ENCODE results near the gene KCTD10.

Gene KCTD10, protein sequence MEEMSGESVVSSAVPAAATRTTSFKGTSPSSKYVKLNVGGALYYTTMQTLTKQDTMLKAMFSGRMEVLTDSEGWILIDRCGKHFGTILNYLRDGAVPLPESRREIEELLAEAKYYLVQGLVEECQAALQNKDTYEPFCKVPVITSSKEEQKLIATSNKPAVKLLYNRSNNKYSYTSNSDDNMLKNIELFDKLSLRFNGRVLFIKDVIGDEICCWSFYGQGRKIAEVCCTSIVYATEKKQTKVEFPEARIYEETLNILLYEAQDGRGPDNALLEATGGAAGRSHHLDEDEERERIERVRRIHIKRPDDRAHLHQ

DNA sequence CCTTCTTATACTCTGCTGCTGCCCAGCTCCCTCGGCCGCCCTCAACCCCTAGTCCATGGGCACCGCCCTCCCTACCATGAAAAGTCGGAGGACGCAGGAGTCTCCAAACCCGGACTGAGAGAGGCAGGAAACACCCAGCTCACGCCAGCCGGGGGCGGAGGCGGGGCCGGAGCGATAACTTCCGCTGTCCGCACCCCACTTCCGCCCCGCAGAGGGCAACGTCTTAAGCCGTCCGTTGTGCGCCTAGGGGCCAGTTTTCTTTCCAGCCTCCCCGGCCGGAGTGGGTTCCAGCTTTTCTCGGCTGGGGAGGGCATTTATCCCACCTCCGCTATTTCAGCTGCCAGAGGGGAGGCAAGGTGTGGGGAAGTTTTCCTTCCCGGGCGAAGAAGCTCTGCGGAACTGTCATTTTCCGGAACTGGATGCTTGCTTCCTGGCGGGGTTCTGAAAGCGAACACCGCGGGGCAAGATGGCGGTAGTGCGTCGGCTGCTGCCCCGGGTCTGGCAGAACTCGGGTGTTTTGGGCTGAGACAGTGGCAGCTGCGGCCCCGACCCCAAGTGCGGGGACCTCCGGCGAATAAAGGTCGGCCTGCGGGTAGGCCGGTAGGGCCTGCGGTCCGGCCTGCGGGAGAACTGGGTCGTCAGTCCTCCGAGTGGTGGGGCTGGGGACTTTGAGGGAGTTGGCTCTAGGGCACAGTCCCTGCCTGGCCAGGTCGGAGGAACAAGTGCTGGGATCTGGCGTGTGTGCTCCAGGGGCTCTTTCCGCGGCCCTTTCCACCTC lies at the start of gene KCTD10, which contains the start of gene UBE3B:
Gene KCTD10 (minus strand): TSS at position 116 of the 778 bp plus-strand sequence. CDS start 38 bp downstream, at position 78.
Gene UBE3B (plus strand): TSS at position 450 of the 778 bp plus-strand sequence. CDS start 5,918 bp downstream, outside the sequence.
- in situ Hi-C loops (cut with MboI; ENCODE audit: low sequenced_read_pairs), result no loop called here

DNA sequence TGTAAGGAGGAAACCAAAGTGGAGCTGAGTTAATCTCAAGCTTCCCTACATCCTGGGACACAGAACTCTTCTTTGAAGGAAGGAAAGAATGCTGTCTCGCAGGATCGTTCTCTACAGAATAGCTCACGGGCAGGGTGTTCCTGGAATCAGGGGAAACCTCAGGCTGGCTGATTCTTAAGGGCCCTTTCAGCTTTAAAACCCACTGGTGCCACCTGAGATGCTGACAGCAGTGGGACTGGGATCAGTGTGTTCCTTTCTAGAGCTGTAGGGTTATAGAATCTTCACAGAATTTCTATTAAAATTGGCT lies 48.1 kb upstream of the KCTD10 start:
- in situ Hi-C loops (cut with MboI; ENCODE audit: low sequenced_read_pairs), result no loop called here

DNA sequence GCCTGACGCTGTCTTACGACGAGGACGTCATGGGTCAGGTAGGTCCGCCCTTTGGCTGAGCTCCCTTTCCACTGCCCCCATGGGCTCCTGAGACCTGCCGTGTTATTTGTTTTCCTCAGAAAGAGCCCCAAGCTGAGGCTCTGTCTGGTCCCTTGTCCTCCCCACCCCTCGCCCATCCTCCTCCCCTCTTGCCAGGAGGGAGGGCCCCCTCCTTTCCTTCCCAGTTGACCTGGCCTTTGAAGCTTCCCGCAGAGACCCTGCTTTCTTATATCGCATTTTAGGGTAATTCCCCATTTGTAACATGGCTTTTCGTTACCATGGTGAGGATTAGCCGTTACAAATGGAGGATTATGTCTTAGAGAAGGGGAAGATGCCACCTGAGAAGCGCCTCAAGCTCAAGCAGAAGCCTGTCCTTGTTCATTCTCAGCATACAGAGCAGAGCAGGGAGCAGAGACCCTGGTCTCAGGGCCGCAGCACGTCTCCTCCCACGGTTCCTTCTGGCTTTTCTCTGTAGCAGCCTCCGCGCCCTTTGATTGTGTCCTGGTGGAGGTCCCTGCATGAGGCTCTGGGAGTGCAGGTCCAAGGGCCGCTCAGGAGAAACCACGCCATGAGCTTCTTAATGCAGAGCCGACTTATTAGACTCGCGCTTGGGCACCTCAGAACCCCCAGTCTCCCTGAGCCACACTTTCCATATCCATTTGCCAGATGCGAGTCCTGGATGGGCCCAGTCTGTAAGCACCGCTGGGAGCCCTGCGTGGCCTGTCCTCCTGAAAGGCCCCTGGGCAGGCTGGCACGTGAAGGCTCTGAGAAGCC lies 47.6 kb upstream of the KCTD10 start:
- in situ Hi-C loops (cut with MboI; ENCODE audit: low sequenced_read_pairs), result no loop called here

DNA sequence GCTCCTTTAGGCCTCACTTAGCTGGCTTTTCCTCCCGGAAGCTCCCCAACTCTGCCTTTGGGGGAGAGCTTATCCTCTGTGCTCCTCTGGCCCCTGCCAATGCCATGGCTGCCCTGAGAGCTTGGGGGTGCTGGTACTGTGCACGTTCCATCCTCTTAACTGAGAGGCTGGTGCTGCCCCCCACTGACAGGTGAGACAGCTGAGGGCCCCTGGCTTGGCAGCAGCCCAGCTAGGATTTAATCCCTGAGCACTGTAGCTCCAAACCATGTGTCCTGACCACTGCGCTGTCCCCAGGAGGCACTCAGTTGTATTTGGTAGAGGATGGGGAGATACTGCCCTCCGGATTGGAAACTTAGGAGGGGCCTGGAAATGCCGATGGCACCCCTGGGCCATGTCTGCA lies 46.4 kb upstream of the KCTD10 start:
- in situ Hi-C loops (cut with MboI; ENCODE audit: low sequenced_read_pairs), result no loop called here

DNA sequence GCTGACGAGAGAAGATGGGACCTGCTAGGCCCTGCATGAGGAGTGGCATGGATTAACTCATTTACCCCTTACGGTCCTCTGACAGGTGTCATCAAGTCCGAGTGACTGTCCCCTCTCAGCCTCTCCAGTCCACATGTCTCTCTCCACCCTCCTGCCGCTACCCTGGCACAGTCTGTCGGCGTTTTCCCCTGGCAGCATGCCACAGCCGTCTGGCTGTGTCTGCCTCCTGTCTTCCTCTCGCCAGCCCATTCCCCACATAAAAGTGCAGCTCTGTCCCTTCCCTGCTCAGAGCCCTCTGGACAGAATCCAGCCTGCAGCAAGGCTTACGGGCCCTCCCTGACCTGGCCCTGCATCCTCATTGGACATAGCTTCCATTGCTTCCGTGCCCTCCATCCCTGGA lies 46.0 kb upstream of the KCTD10 start:
- in situ Hi-C loops (cut with MboI; ENCODE audit: low sequenced_read_pairs), result no loop called here

DNA sequence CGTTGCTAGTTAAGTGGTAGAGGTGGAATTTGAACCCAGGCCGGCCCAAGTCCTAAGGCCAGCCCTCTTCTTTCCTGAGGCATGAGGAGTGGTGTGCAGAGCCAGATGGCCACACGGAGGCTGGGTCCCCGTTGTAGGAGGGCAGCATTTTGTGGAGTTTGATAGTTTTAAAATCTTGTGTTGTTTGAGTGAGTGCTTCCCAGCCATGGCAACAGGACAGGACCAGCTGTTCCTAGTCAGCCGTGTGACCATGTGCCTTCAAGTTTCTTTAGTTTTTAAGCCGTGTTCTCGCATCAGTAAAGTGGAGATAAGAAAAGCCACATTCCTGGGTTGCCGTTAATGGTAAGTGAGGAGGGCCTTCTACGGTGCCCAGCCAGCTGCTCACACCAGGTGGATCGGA lies 44.7 kb upstream of the KCTD10 start:
- in situ Hi-C loops (cut with MboI; ENCODE audit: low sequenced_read_pairs), result no loop called here

DNA sequence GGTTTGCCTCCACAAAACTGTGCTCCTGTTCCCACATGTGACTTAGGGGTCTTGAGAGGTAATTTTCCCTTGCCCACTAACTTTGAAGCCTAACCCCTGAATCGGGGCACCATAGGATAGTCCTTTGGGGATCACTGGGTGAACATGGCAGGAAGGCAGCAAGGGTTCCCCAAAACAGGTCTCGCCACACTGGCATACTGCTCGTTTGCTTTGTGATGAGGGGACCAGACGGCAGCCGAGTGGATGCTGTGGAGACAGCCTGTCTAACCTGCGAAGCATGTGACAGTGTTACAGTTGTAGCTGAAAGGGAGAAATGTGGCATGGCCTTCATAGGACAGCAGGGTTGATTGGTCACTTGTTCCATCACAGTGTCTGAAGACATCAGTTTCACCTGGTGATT lies 42.7 kb upstream of the KCTD10 start:
- in situ Hi-C loops (cut with MboI; ENCODE audit: low sequenced_read_pairs), result loop anchor here (10.0 kb wide), 1 partner anchor 255 kb away; no protein-coding TSS in a partner anchor

DNA sequence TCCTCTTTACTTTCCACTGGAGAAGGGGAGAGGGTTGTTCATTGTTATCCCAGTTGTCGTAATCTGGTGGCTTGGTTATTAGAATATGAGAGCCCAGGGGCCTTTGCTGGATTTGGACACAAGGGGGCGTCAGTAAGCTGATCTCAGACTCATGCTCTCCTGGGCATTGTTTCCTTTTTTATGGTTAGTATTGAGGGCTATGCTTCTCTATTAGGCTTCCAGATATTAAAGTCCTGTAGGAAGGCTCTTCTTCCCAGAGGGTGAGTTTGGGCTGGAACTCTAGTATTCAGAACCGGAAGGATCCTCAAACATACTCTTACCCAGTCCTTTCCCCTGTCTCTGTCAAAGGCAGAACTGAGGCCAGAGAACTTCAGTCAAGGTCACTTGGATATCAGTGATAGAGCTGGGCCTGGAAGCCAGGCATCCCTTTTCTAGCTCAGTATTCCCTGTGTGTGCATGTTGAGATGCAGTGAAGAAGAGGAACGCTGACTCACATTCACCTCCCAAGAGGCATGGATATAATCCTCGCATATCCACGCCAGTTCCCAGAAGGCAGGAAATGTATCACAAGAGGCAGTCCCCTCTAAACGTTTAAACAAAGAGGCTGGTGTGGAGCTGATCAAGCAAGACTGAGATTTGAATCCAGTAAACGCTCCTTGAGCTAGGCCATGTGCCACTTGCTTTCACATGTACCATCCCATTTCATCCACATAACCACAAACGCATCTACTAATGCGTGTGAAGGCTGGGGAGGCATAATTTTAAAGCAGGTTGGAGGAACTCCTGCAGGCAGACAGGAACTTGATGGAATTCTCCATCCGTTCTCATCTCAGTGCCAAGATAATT lies 41.9 kb upstream of the KCTD10 start:
- in situ Hi-C loops (cut with MboI; ENCODE audit: low sequenced_read_pairs), result loop anchor here (10.0 kb wide), 1 partner anchor 256 kb away; no protein-coding TSS in a partner anchor

DNA sequence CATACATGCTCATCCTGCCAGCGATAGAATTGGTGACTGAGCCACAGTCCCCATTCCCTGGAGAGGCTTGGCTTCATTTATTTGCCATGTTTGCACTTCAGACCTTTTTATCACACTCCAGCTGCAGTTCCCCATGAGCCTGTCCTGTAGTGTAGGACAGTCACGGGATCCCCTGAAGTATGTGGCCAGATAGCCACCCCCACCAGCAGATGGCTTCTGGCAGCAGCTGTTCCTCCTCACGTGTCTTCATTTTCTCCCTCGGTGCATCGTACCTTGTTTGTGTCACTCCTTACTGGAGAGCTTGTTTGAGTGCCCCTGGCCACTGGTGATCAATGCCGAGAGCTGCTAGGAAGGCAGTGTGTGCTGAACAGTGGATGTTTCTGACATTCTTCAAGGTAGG lies 40.5 kb upstream of the KCTD10 start:
- in situ Hi-C loops (cut with MboI; ENCODE audit: low sequenced_read_pairs), result loop anchor here (10.0 kb wide), 1 partner anchor 257 kb away; no protein-coding TSS in a partner anchor

DNA sequence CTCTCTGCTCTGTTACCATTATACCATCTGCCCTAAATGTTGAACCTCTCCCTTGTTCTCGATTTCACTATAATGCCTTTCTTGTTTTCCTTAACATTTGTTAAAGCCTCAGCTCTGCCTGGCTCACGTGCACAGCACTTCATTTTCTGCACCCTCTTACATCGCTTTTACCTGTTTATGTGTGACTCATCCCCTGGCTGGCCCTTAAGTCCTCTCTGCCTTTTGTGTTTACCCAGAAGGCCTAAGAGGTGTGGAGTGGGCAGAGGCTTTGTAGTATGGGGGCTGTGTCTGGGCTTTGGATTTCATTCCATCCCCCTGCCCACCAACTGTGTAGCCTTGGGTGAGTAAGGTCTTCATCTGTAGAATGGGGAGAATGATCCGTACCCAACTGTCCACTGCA lies 36.9 kb upstream of the KCTD10 start:
- in situ Hi-C loops (cut with MboI; ENCODE audit: low sequenced_read_pairs), result loop anchor here (10.0 kb wide), 1 partner anchor 261 kb away; no protein-coding TSS in a partner anchor

DNA sequence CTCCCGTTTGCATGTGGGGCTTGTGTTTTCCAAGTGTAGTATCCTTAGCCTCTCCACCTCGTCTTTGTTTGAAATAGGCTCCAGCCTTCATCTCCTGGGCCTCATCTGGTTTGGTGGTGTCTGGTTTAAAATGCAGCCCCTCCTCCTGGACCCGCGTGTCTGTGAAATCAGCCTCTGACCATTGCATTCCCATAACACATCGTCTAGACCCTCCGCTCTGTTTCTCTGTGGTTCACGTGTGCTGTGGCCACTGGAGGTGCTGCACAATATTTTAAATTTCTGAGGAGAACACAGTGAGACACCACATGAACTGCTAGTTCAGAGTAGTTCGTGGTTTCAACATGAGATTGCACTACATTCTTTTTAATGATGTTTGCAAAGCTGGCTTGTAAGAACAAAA lies 36.0 kb upstream of the KCTD10 start:
- in situ Hi-C loops (cut with MboI; ENCODE audit: low sequenced_read_pairs), result loop anchor here (10.0 kb wide), 1 partner anchor 262 kb away; no protein-coding TSS in a partner anchor

DNA sequence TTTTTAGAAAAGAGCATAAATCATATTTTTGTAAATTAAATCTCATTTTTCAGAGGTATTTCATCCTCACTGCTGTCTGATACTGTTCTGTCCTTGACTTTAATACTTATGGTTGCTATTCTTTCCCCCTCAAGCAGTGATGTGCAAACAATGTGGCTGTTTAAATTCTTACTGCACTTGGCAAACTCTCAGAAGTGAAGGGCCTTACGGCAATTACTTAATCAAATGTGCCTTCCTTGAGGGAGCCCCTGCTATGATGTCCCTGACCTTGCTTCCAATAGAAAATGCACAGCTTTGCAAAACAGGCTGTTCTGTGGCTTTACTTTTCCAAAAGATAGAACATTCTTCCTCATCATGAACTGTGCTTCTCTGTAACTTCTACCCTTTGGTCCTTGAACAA lies 35.5 kb upstream of the KCTD10 start:
- in situ Hi-C loops (cut with MboI; ENCODE audit: low sequenced_read_pairs), result loop anchor here (10.0 kb wide), 1 partner anchor 262 kb away; no protein-coding TSS in a partner anchor

DNA sequence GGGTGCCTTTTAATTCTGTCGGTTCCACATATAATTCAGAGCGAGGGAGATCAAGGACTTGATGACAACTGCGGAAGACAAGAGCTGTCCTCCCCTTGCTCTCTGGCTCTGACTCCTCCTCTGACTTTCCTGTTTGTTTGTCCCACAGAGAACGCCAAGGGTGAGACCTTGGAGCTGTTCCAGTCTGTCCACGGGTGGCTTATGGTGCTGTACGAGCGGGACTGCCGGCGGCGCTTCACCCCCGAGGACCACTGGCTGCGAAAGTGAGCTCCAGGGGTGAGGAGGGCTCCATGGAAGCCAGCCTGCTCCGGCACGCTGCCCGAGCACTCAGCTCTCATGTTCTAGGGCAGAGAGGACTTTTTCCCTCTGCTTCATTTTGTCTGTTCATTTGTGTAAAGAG lies 33.1 kb upstream of the KCTD10 start:
- in situ Hi-C loops (cut with MboI; ENCODE audit: low sequenced_read_pairs), result loop anchor here (10.0 kb wide), 1 partner anchor 265 kb away; no protein-coding TSS in a partner anchor

DNA sequence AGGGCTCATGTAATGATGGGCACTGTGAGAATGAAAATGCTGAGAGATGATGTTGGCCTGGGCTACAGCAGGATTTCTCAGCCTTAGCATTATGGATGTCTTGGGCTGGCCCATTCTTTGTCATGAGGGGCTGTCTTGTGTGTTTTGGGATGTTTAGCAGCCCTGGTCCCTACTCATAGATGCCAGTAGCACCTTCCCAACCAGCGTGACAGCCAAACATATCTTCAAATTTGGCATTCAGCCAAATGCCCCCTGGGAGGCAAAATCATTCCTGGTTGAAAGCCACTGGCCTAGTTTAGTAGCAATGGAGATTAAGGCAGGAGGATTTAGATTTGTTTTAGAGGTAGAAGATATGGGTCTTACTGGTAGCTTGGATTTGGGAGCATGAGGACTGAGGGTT lies 27.0 kb upstream of the KCTD10 start:
- in situ Hi-C loops (cut with MboI; ENCODE audit: low sequenced_read_pairs), result no loop called here

DNA sequence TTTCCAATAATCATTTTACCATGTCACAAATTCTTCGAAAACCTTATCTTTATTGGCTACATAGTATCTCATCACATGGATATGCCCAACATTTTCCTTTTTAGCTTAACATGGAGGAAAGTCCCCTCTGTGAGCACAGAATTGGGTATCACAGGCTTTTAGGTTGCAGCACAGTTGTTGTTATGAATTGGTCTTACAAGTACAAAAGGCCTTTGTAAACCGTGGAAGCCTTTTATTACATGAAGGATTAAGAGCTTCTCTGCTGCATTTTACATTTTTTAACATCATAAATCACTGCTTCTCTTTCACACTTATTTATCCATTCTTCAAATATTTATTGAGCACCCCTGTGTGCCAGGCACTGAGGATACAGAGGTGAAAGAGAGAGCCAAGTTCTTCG lies 26.5 kb upstream of the KCTD10 start:
- in situ Hi-C loops (cut with MboI; ENCODE audit: low sequenced_read_pairs), result no loop called here

DNA sequence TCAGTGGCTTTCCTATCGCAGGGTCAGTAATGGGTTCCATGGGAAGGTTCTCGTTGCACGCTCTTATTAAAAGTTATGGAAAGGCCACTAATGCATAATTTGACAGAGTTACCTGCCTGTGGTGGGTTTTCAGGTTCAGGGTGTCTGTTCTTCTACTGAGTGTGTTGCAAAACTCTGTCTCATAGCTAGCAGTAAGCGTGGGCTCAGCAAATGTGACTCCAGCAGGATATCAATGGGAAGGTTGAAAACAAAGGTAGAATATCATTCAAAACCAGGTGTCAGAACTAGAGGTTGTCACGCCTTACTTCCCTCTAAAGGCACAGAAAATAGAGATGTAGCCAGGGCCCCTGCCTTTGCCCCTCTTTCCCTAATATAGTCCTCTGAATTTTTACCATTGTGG lies 25.2 kb upstream of the KCTD10 start:
- in situ Hi-C loops (cut with MboI; ENCODE audit: low sequenced_read_pairs), result no loop called here

DNA sequence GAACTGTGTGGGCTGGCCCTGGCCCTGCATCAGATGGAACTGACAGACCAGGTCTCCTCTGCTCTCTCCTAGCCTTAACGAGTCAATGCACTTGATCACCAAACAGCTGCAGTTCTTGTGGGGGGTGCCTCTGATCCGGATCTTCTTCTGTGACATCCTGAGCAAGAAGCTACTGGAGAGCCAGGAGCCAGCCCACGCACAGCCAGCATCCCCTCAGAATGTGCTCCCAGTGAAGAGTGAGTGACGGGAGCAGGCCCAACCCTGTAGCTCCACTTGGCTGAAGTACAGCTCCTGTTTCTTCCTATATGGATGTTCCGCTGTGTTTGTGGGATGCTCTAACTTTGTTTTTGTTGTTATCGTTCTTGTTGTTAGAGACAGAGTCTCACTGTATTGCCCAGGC lies 24.2 kb upstream of the KCTD10 start:
- in situ Hi-C loops (cut with MboI; ENCODE audit: low sequenced_read_pairs), result no loop called here

DNA sequence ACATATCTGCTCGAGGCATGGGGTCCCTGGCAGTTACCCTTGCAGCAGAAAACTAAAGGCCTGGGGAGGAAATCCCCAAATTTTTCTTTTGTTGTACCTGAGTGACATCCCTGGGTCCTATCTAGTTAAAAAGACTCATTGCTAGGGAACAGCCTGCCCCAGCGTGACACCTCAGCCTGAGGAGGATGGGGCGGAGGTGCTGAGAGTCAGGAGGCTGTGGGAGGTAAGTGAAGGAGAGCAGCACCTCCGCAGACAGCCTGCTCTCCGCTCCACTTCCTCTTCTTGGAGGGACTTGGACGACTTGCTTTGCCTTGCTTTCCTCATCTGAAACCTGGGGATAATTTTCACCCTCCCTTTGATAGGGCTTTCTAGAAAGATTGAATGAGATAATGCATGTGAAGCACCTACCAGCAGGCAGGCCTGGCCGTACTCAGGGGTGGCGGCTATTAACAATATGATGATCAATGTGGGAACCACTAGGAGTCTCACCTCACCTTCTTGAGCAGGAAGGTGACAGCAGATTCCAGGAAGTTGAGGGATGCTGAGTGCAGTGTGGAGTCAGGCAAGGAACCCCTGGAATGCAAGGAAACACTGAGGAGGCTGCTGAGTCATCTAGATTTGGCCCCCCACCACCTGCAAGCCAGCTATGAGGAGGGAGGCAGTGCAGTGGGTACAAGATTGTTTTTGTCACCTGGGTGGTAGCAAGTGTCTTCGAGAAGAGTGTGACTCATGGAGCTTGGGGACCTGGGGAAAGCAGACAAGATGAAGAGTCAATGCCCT lies 23.5 kb upstream of the KCTD10 start:
- in situ Hi-C loops (cut with MboI; ENCODE audit: low sequenced_read_pairs), result no loop called here

DNA sequence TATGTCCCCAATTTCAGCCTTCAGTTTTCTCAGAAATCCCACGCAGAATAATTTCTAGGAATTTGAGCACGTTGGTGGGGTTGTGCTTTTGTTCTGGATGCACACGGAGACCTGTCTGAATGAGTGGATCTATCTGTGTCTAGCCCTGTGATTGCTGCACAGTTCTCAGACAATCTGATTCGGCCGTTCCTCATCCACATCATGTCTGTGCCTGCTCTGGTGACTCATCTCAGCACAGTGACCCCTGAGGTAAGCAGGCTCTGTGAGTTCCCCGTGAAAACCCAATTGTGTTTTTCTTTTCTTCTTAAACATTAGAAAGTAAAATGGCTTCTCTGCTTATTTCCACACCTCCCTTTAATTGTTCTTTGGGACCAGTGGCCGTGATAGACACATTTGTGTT lies 20.6 kb upstream of the KCTD10 start:
- in situ Hi-C loops (cut with MboI; ENCODE audit: low sequenced_read_pairs), result no loop called here

All from HL-60/S4 (cell line).